HG03064 (cell line): ENCODE data around the gene THAP10.

ENCODE experiments used
- ATAC-seq: cut with Tn5 transposase; IDR thresholded peaks from one replicate; pipeline ENCODE4 v1.9.1; 2021; ENCODE audit warnings: low read depth; ENCODE audit not compliant: unreplicated experiment

The THAP10 gene

GRCh38 chr15:70855764-70856163 lies 36.5 kb downstream of the THAP10 start:
- no peak for ATAC-seq

GRCh38 chr15:70854666-70854976 lies 37.6 kb downstream of the THAP10 start:
- no peak for ATAC-seq

- no peak for ATAC-seq
Measured at GRCh38 chr15:70853973-70854665, 38.1 kb downstream of the THAP10 start, which contains the start of gene LARP6. TSS of gene LARP6 (minus strand) at chr15:70854157. CDS start at chr15:70854088, 69 bp downstream.

GRCh38 chr15:70853318-70853972 lies 38.8 kb downstream of the THAP10 start:
- no peak for ATAC-seq

- ATAC-seq: no peak
Measured at GRCh38 chr15:70852501-70853317, 39.5 kb downstream of the THAP10 start.

GRCh38 chr15:70851889-70852288 lies 40.3 kb downstream of the THAP10 start:
- no peak for ATAC-seq

GRCh38 chr15:70845602-70846360 lies 46.5 kb downstream of the THAP10 start:
- ATAC-seq: no peak

GRCh38 chr15:70837476-70837875 lies 54.8 kb downstream of the THAP10 start:
- no peak for ATAC-seq

- no peak for ATAC-seq
Measured at GRCh38 chr15:70835841-70836240, 56.4 kb downstream of the THAP10 start.

- ATAC-seq: no peak
Measured at GRCh38 chr15:70835415-70835814, 56.8 kb downstream of the THAP10 start.

GRCh38 chr15:70834999-70835398 lies 57.2 kb downstream of the THAP10 start:
- no peak for ATAC-seq

- ATAC-seq: no peak
Measured at GRCh38 chr15:70833861-70834765, 58.1 kb downstream of the THAP10 start.

GRCh38 chr15:70833422-70833821 lies 58.8 kb downstream of the THAP10 start:
- ATAC-seq: no peak

GRCh38 chr15:70832176-70832575 lies 60.1 kb downstream of the THAP10 start:
- ATAC-seq: no peak
